ENCODE measurements around the gene MDFIC. TPM values are rescaled to one million over a fixed set of nuclear protein-coding genes. Genes with fewer than 3 reads are reported as not detected.
A peak's percentile ranks its signal among the peaks of the same experiment; 100 is the strongest.

MDFIC gene
- total and polyA plus RNA-seq, 12 donors: 7.6 to 55.7 (median 33.6) TPM

GRCh38 chr7:114972567-114972966 is 50.7 kb downstream of the MDFIC start:
- H3K36me3 ChIP-seq: no peaks in the 10 kb centered on the region
- TF ChIP-seq CTCF (IDR thresholded peaks at IDR 0.05): no peak

GRCh38 chr7:114973147-114973546 is 51.3 kb downstream of the MDFIC start:
- H3K27ac ChIP-seq: peak overlapping the region in 2 of 10 donors; percentile 4 to 18

More at GRCh38 chr7:114972567-114972966, 50.7 kb downstream of the MDFIC start:
- ATAC-seq: no peak
- H3K4me3 ChIP-seq: no peak overlapping the region
- no peak overlapping the region for H3K27ac ChIP-seq
- H3K4me1 ChIP-seq: peaks cover 0 to 75% (median 36%) of the 10 kb centered on the region in 9 donors
- no peak for DNase-seq
- H3K9me3 ChIP-seq: no peaks in the 10 kb centered on the region
- WGBS, 2 donors: 93 to 98% methylated on average over 3 of the region's 3 CpGs
- no peaks in the 10 kb centered on the region for H3K27me3 ChIP-seq
- intact Hi-C loops (cut with DNase I): loop anchor here in 2 of 10 donors (10.0 kb wide), 1 partner anchor 48 kb away; the partner anchor contains the start of gene MDFIC (in 2 of the 2)

GRCh38 chr7:114975401-114975800 is 53.5 kb downstream of the MDFIC start:
- peaks cover 0 to 4% (median 0%) of the 10 kb centered on the region in 9 donors for H3K36me3 ChIP-seq
- peak overlapping the region in 5 of 10 donors; percentile 0 to 54 (median 26) for H3K27ac ChIP-seq
- no peak for TF ChIP-seq CTCF (IDR thresholded peaks at IDR 0.05)
- H3K27me3 ChIP-seq: no peaks in the 10 kb centered on the region
- no peaks in the 10 kb centered on the region for H3K9me3 ChIP-seq
- peak in 1 of 8 donors; percentile 39 for ATAC-seq
- peaks cover 0 to 79% (median 62%) of the 10 kb centered on the region in 9 donors for H3K4me1 ChIP-seq
- H3K4me3 ChIP-seq: no peak overlapping the region
- 46 to 63% methylated on average over 2 of the region's 2 CpGs for WGBS, 2 donors
- no peak for DNase-seq
- intact Hi-C loops (cut with DNase I): loop anchor here in 2 of 10 donors (10.0 kb wide), 1 partner anchor 51 kb away; the partner anchor contains the start of gene MDFIC (in 2 of the 2)

More at GRCh38 chr7:114973147-114973546, 51.3 kb downstream of the MDFIC start:
- DNase-seq (no peak), ATAC-seq (no peak)
- no peaks in the 10 kb centered on the region for H3K27me3 ChIP-seq
- H3K4me1 ChIP-seq: peaks cover 0 to 75% (median 39%) of the 10 kb centered on the region in 9 donors
- TF ChIP-seq CTCF (IDR thresholded peaks at IDR 0.05): no peak
- H3K4me3 ChIP-seq: no peak overlapping the region
- H3K9me3 ChIP-seq: no peaks in the 10 kb centered on the region
- intact Hi-C loops (cut with DNase I): loop anchor here in 2 of 10 donors (10.0 kb wide), 1 partner anchor 48 kb away; the partner anchor contains the start of gene MDFIC (in 2 of the 2)
- 59 to 62% methylated on average over 3 of the region's 3 CpGs for WGBS, 2 donors
- H3K36me3 ChIP-seq: no peaks in the 10 kb centered on the region

GRCh38 chr7:114976666-114977065 is 54.8 kb downstream of the MDFIC start:
- 74 to 81% methylated on average over 4 of the region's 4 CpGs for WGBS, 2 donors
- peaks cover 0 to 9% (median 0%) of the 10 kb centered on the region in 9 donors for H3K36me3 ChIP-seq
- H3K27ac ChIP-seq: peak overlapping the region in 2 of 10 donors; percentile 41 to 54
- intact Hi-C loops (cut with DNase I): loop anchor here in 2 of 10 donors (10.0 kb wide), 1 partner anchor 52 kb away; the partner anchor contains the start of gene MDFIC (in 2 of the 2)
- no peak for ATAC-seq
- H3K4me3 ChIP-seq: no peak overlapping the region
- H3K27me3 ChIP-seq: no peaks in the 10 kb centered on the region
- no peak for DNase-seq
- TF ChIP-seq CTCF (IDR thresholded peaks at IDR 0.05): no peak
- no peaks in the 10 kb centered on the region for H3K9me3 ChIP-seq
- H3K4me1 ChIP-seq: peaks cover 0 to 91% (median 73%) of the 10 kb centered on the region in 9 donors
